HG03575 (cell line): ENCODE measurements around the gene CYP19A1.

Experiments used
- ATAC-seq: cut with Tn5 transposase; IDR thresholded peaks from one replicate; pipeline ENCODE4 v1.9.1; 2021; ENCODE audit not compliant: unreplicated experiment, insufficient number of reproducible peaks, low FRiP score; ENCODE audit errors: extremely low read depth

CYP19A1 gene

DNA sequence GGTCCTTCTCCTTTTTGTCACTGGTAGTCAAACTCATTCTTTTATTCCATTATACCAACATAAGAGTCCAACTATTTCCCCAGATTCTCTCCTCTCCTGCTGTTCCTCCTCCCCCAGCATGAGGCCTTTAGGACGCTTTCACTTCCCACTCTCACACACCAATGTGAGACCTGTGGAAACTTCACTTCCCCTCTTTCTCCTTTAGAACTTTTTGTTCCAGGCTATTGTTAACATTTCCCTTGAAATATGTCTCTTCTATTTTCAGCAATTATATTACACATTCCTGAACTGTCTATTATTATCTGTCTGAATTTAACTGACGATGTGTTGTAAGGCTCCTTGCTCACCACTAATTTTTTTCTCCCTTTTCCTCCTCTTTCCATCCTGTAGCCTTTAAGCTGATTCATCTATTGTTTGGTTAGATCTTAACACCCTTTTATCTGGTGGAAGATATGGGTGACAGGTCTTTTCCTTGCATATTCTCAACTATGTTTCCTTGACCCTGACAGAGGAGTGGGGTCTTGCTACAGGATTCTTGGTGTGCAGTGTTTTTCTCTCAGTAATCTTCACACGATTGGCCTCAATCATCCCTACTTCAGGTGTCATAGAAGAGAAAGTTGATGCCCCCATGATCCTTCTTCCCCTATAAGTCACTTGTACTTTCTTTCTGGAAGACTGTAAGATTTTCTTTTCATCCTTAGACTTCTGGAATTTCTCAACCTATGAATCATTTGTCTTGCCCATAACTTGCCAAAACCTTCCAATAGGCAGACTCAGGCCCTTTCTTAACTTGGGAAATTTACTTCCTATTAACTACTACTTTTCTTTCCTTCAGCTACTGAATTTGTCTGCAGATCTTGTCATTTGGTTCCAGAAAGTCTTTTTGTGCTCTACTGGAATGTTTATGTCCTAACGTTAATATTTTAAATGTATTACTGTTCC lies 5.9 kb downstream of the CYP19A1 start:
- no peak for ATAC-seq

DNA sequence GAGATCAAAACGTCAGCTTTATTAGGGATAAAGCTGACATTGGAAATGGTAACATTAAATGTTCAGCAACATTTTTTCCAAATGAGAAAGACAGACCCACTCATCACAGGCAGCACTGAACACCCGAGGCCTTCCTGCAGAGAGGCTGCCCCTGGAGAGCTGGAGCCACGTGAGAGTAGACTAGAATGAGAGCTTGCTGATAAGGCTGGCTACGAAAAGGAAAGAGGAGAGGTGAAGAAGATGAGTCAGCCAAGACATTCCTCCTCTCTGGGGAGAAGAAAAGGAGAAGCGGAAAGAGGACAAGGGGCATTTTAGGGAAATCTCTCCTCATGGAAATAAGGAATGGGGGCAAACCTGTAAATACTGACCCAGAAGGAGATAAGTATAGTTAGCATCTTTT lies 7.3 kb downstream of the CYP19A1 start:
- no peak for ATAC-seq

DNA sequence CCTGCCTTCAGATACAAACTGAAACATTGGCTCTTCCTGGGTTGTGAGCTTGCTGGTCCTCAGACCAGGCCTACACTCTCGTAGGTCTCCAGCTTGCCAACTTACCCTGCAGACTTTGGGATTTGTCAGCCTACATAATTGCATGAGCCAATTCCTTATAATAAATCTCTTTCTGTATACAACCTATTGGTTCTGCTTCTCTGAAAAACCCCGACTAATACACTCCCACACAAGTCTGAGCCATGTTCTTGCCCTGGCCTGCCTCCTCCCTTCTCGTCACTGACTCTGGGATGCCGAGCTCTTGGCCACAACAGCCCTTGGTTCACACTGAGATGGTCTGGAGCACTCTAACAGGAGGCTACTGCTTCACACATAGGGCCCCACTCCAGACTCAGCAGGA lies 9.5 kb downstream of the CYP19A1 start:
- ATAC-seq: no peak

DNA sequence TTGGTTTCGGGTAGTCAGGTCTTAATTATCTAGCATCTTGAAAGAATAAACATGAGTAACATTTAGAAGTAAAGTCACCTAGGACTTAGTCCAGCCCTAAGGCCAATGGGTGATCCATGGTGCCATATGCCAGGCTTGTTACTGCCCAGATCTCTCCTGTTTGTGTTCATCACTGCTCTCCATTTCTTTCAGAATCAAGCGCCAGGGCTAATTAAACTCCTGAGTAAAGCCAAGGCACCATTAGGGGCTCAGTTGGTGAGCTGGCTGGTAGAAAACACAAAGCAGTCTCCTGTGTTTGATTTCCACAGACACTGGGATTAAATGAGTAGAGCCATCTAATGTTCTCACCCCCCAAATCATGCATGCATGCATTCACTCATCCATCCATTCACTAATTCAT lies 11.3 kb downstream of the CYP19A1 start:
- no peak for ATAC-seq

DNA sequence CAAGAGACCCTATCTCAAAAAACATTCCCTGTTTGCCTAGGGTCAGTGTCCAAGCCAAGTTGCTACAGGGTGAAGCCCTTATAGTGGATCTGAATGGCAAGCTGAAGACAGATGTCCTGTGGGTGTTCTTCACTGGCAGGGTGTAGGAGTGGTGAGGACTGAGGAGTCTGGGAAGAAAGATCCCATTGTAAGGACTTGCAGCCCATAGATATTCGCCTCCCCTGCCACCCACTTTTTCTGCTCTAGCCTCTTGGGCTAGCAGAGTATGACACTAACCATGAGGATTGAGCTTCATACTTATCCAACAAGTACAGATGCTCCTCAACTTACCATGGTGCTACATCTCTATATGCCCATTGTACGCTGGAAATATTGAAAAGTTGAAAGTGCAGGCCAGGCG lies 13.2 kb downstream of the CYP19A1 start:
- no peak for ATAC-seq

DNA sequence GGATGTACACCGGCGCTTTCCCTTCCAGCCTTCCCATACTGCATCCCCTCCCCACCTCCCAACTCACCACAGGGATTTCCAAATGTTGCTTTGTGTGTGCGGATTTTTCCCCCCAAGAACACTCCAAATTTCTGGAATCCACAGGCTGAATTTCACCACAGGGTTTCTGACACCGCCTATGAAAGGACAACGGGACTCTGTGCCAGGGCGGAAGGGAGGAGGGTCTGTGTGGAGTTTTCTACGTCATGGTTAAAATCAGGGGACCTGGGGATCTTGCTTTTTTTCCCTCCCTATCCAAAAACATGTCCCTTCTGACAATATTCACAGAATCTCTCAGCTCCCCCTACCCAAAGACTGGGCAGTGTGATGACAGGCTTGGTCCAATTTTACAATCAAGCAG lies 14.6 kb downstream of the CYP19A1 start:
- no peak for ATAC-seq

DNA sequence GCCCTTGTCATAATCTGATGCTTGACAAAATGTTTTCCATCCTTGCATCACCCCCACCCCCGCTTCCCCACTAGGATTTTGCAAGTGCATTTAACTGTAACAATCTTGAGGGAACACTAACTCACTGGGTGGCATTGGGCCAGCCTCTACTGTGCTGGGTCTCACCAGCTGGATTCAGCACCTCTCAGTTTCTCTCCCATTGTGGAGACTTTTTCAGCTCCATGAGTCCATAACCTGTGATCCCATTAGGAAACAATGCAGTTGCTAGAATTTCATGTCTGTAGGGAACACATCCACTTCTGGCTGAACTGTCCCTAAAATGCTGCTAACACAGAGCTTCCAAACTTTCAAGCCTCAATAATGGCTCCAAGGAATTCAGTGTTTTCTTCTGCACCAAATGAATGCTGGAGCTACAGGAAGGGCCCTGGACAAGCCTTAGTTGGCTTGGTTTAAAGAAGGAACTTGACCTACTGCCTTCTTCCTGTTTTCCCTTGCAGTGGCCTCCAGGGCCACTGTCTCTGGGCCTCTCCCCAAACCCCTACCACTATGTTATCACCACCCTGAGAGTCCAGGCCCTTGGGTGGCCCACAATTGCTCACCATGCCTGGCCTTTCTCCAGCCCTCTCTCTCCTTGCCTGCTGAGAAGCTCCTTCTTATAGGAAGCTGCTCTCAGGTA lies 15.6 kb downstream of the CYP19A1 start:
- no peak for ATAC-seq

DNA sequence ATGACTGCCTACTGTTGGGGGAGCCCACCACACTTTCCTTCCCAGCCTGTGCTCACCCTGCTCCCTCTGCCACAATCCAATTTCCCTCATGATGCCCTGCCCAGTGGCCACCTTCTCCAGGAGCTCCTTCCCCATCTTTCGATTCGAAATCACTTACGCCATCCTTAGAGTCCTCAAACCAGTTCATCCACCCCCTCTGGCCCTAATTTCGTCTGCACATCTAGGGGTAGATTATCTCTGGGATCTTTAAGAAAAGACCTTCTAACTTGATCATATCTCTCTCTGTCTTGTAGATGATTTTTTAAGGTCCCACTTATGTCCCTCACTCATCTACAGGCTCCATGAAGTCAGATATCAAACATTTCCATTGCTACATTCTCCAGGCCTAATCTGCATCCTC lies 17.1 kb downstream of the CYP19A1 start:
- no peak for ATAC-seq

DNA sequence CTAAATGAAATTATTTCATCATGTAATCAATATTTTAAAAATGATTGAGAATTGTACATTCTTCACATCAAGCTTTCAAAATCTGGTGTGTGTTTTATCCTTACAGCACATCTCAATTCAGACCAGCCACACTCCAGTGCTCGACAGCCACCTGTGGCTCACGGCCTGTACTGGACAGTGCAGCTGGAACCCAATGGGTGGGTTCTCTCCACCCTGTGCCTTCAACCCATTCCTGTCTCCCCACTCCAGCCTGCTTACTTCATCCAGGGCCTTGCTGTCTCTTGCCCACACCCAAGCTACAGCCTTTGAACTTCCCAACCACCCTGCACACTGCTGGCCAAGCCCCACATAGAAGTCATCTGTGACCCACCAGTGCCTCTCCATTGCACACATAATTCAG lies 17.6 kb downstream of the CYP19A1 start:
- ATAC-seq: no peak

DNA sequence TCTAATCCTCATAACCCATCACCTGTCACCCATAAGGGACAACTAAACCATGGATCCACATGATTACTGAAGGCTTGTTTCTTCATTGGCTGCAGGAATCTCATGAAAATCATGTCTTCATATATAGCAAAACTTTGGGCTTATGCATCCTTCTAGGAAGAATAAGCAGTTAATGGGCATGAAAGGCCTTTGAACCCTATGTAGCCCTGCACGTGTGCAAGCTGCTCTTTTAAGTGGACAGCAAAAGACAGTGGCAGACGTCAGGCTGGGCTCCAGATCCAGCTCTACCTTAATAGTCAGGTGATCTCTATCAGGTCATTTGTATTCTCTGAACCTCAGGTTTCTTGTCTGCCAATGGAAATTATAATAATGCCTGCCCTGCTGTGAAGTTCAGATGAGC lies 18.9 kb downstream of the CYP19A1 start:
- no peak for ATAC-seq

DNA sequence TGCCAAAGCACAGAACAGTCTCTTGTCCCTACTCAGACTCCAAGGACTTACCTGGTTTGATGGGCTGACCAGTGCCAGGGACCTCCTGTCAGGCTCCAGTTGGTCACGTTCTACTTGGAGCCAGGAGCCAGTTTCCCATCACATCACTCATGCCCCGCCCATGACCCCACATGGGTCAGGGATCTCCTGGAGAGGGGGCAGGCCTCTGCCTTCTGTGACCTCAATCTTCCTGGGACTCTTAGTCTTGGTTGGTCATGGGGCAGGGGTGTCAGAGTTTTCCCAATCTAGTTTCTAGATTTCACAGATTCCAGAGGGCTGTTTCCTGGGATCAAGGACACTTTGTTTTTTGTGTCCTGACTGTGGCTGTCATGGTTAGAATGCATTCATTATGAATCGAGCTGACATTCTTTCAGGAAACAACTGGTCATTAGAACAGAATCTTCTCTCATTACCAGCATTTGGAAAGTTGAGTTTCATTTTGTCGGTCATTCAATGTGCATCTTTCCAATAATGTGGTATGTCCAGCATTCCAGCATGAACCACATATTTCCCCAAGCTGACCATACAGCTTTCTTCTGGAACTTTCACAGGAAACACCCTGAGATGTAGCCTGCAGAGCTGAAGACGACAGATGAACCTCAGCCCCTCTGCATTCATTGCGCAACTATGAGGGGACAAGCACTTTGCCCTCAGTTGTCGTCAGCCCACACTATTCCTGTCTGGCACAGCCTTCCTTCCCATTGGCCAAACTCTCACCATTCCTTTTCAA lies 19.8 kb downstream of the CYP19A1 start:
- no peak for ATAC-seq

DNA sequence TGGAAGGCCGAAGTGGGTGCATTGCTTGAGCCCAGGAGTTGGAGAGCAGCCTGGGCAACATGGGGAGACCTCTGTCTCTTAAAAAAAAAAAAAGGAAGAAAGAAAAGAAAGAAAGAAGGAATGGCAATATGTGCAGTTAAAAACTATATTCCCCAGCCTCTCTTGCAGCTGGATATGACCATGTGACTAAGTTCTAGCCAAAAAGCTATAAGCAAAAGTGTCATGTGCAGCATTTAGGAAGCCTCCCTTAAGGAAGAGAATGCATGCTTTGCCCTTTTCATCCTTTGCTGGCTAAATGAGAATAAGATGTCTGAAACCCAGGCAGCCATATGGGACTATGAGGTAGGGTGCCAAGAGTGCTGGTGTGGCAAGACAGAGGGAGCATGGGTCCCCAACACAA lies 21.8 kb downstream of the CYP19A1 start:
- no peak for ATAC-seq

DNA sequence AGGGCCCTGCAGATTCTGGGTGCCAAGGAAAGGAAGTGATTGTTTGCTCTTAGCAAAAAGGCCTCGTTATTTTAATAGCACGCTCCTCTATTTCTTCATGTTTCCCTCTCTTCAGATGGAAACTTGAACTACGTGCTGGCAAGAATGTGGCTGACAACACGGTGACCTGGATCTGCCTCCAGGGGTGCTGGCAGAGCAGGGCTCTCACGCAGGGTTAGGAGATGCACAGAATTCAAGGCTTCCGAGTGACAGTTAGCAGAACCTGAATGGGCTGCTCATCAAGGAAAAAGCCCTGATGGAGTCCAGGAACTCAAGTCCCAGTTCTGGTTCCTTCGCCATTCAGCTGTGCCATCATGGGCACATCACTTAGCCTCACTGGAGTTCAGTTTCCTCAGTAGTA lies 22.7 kb downstream of the CYP19A1 start:
- ATAC-seq: no peak

DNA sequence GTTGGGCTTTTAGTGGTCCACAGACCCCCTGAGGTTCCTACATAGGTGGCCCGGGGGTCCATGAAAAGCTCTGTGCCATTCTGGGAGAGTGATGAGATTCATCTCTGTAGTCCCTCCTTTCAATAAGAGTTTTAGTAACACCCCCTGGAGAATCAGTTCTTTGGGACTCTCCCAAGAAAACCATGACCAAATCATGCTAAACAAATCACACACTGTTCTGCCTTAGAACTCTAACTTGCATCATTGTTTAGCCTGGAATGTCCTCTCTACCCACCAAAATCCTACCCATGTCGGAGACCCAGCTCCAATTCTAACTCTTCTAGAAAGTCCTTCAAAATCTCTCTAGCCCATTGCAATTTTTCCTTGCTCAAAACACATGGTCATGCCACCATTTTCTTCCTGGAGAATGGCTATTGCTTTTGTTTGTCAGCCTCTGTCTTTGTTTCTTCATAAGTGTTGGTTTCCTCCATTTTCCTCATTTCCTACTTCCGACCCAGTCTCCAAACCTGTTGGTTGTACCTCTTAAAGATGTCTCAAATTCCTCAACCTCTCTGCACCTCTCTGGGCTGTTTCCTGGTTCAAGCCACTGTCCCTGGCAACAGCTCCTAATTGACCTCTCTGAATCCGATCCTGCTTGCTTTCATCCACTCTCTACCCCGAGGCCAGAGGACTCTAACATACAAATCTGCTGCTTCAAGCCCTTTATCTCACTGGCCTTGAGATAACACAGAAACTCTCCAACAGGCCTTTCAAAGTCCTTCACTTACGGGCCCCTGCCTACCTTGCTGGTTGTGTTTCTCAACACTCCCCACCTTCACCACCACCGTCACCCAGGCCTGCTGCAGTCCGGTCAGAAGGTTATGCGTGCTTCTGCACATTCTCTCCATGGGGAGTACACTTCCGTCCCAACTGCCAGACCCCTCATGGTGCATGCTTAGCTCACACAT lies 23.7 kb downstream of the CYP19A1 start:
- no peak for ATAC-seq

DNA sequence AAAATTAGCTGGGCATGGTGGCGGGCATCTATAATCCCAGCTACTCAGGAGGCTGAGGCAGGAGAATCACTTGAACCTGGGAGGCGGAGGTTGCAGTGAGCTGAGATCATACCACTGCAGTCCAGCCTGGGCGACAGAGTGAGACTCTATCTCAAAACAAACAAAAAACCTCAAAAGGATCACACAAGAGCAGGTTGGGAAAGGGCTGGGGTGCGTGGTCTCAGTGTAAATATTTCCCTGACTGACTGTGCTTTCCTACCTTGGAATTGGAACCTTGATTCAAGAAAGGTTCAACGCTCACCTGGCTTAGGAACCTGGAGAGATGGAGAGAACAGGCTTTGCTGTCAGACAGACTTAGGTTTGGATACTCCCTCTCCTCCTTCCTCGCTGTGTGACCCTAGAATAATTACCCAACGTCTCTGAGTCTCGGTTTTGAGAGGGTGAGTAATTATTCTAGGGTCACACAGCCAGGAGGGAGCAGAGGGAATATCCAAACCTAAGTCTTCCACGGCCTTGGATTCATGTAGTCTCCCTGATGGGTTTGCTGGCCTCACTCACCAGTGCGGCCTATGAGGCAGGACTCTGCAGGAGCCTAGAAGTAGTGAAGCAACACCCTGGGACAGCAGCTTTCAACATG lies 24.6 kb downstream of the CYP19A1 start:
- no peak for ATAC-seq

DNA sequence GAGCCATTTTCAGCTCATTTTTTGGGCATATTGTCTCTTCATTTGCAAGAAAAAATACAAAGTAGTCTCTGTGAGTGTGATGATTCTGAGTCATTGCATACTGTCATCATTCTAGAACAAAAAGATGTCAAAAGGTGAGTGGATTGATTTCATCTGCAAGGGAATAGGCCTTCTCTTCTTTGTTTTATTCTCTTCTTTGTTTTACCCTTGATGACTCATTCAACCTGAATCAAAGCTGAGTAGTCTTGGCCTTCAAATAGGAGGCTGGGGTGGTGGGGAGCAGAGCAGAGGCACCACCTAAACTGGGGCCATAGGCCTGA lies 25.4 kb downstream of the CYP19A1 start:
- no peak for ATAC-seq

DNA sequence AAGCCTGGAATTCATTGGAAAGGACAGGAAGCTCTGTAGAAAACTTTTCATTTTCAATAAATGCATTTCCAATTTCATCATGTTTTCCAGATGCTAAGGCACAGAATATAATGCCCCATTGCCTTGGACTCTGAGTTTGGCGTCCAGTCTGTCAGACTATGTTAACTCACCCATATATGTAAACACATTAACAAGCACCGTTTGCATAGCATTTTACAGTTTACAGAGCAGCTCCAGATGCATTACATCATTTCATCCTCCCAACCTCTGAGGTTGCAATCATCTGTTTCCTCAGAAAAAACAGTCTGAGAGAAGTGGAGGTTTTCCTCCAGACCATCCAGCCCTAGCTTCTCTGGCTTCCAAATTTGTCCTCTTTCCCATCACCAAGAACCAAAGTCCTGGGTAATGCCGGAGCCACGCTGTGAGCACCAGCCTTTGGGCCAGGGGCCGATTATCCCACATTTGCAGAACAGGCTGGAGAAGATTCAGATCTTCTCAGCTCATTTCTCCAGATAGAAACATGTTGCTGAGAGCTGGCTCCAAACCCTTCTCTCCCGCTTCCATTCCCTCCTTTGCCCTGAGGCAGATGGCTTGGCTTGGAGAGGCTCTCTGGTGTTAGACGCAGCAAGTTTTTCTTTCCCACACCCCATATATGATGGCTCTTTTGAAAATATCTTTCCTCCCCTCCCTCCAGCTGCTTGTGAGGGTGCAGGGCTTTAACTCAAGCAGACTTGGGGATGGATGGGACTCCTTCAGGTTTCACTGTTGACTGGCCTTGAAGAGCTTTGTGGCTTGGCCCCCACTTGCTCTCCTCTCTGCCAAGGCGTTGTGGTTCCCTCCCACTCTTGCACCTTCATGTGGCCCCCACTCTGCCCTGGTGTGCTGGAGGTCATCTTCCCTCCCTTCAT lies 26.0 kb downstream of the CYP19A1 start:
- no peak for ATAC-seq
